Measurements from ENCODE around the gene NHSL1.

DNA sequence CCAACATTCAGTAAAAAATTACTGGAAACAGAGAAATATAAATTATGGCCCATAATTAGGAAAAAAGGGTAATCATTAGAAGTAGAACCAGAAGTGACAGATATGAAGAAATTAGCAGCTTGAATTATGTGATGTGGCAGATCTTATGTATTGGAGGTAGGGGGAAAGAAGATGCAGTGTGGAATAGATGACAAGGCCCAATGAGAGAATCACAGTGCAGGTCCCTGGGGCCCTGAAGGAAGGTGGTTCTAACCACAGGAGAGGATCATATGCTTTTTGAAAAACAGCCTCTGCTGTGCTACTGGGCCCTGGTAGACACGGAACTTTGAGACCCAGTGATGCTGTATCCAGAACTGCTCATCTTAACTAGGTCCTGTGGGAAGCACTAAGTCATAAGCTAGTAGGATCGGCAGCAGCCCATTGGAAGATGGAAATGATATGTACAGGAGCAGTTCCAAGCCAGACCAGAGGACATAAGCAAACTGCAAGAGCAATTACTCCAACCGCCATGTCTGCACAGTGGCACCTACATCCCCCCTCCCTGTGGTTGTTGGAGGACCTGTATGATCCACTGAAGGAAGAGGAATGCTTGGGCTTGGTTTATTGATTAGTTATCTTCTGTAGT, 81.1 kb downstream of the NHSL1 start:
- TF ChIP-seq, protein P1, sequence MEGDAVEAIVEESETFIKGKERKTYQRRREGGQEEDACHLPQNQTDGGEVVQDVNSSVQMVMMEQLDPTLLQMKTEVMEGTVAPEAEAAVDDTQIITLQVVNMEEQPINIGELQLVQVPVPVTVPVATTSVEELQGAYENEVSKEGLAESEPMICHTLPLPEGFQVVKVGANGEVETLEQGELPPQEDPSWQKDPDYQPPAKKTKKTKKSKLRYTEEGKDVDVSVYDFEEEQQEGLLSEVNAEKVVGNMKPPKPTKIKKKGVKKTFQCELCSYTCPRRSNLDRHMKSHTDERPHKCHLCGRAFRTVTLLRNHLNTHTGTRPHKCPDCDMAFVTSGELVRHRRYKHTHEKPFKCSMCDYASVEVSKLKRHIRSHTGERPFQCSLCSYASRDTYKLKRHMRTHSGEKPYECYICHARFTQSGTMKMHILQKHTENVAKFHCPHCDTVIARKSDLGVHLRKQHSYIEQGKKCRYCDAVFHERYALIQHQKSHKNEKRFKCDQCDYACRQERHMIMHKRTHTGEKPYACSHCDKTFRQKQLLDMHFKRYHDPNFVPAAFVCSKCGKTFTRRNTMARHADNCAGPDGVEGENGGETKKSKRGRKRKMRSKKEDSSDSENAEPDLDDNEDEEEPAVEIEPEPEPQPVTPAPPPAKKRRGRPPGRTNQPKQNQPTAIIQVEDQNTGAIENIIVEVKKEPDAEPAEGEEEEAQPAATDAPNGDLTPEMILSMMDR (IDR thresholded peaks at IDR 0.05), result no peak
- TF ChIP-seq POLR2A (IDR thresholded peaks at IDR 0.05) (no peak), EP300 (IDR thresholded peaks at IDR 0.05) (no peak)

All from sigmoid colon (tissue), 4 donors.